Body of pancreas (tissue), 4 donors: Measurements from ENCODE around the gene AK6. TPM values are rescaled to one million over a fixed set of nuclear protein-coding genes. Genes with fewer than 3 reads are reported as not detected.
"Not testable (repeated sequence)": the region's sequence is repeated elsewhere in the genome, so short reads cannot be mapped to it uniquely, and the experiment has no call there.

Experiments used
- ATAC-seq: fragments of 150-250 bp; one replicate; pipeline ENCODE4 v1.9.1; 2016
- DNase-seq, 4 donors: peaks; one replicate each; pipeline ENCODE4 v3.0.0-alpha.2; 2019
- H3K27ac ChIP-seq, 4 donors: fragments of 200-600 bp; sonication (generic); 1 replicate in 3 of 4; 2 replicates in 1 of 4; pipeline versions ENCODE4 v1.5.1 to v1.6.1; 2016 to 2019; ENCODE audit warnings: mild to moderate bottlenecking in 1 of 4, mixed read lengths in 1 of 4, moderate library complexity in 1 of 4
- H3K27me3 ChIP-seq, 2 donors: fragments of 200-600 bp; sonication (generic); one replicate each; pipeline ENCODE4 v1.6.0; 2016; ENCODE audit warnings: mild to moderate bottlenecking in 1 of 2
- H3K36me3 ChIP-seq, 2 donors: fragments of 200-600 bp; sonication (generic); replicated peaks in 1 of 2; 2 replicates each; pipeline ENCODE4 v1.5.1; 2016; ENCODE audit warnings: low read depth in 2 of 2; ENCODE audit not compliant: insufficient read depth in 1 of 2
- H3K4me1 ChIP-seq: fragments of 200-600 bp; sonication (generic); one replicate; pipeline ENCODE4 v1.6.0; 2016
- H3K4me3 ChIP-seq, 2 donors: fragments of 200-600 bp; sonication (generic); 1 replicate in 1 of 2; 2 replicates in 1 of 2; pipeline ENCODE4 v1.5.1; 2016 to 2019
- H3K9me3 ChIP-seq, 3 donors: fragments of 200-600 bp; sonication (generic); 1 replicate in 2 of 3; 2 replicates in 1 of 3; pipeline ENCODE4 v1.5.1; 2016
- CTCF ChIP-seq, 7 experiments: fragments of 450-650 bp in 4 of 7; fragments of 200-600 bp in 3 of 7; sonication (generic) in 3 of 7; IDR thresholded peaks; one replicate each; pipeline ENCODE4 v1.5.1; 2016 to 2019; ENCODE audit warnings: antibody characterized with exemption in 7 of 7
- POLR2A ChIP-seq, 3 donors: fragments of 450-650 bp; IDR thresholded peaks; one replicate each; pipeline ENCODE4 v1.6.1; 2016; ENCODE audit warnings: antibody characterized with exemption in 3 of 3, mild to moderate bottlenecking in 2 of 3
- WGBS, 2 donors: methylation state at CpG; one replicate each; pipeline ENCODE4 v1.1.5; 2017; 5-methylcytosine and 5-hydroxymethylcytosine counted together
- intact Hi-C: fragments of 100-400 bp; cut with DNase I; formaldehyde crosslinking; loops from one replicate; pipeline ENCODE4 v1.15.1; 2023
- total RNA-seq, 2 donors: library from RNA; depleted of rRNA; stranded (reverse); fragments of >200 nt; gene quantifications; one replicate each; pipeline ENCODE4 v1.1.0, GENCODE V29; 2016

AK6 gene
- total RNA-seq, 2 donors from 2014 or later, result 8.3 to 17.1 TPM

GRCh38 chr5:69343083-69343482 is 26.2 kb downstream of the AK6 start:
- H3K4me3 ChIP-seq, result no peak overlapping the region
- 52 to 86% methylated on average over 1 of the region's 1 CpG for WGBS, 2 donors
- no peaks in the 10 kb centered on the region for H3K36me3 ChIP-seq
- intact Hi-C loops, result no loop called here
- no peak overlapping the region for H3K27ac ChIP-seq
- no peaks in the 10 kb centered on the region for H3K9me3 ChIP-seq
- ATAC-seq (no peak), DNase-seq (no peak)
- no peaks in the 10 kb centered on the region for H3K27me3 ChIP-seq
- no peaks in the 10 kb centered on the region for H3K4me1 ChIP-seq
- TF ChIP-seq POLR2A (IDR thresholded peaks at IDR 0.05) (no peak), CTCF (IDR thresholded peaks at IDR 0.05) (no peak)

GRCh38 chr5:69341520-69342161 is 27.7 kb downstream of the AK6 start:
- 86 to 94% methylated on average over 4 of the region's 4 CpGs for WGBS, 2 donors

GRCh38 chr5:69335341-69335935 is 33.9 kb downstream of the AK6 start:
- no peaks in the 10 kb centered on the region for H3K27me3 ChIP-seq
- no peak overlapping the region for H3K4me3 ChIP-seq
- H3K27ac ChIP-seq, result no peak overlapping the region
- ATAC-seq (no peak), DNase-seq (no peak)
- no peaks in the 10 kb centered on the region for H3K9me3 ChIP-seq
- H3K4me1 ChIP-seq, result peaks cover 37% of the 10 kb centered on the region
- intact Hi-C loops, result loop anchor here (10.0 kb wide), 1 partner anchor 301 kb away; no protein-coding TSS in a partner anchor
- 87 to 88% methylated on average over 7 of the region's 7 CpGs for WGBS, 2 donors
- TF ChIP-seq POLR2A (IDR thresholded peaks at IDR 0.05) (no peak), CTCF (IDR thresholded peaks at IDR 0.05) (no peak)
- H3K36me3 ChIP-seq, result no peaks in the 10 kb centered on the region

More at GRCh38 chr5:69341520-69342161, 27.7 kb downstream of the AK6 start:
- Histone ChIP-seq H3K27ac (no peak overlapping the region), H3K4me1 (no peaks in the 10 kb centered on the region), H3K27me3 (no peaks in the 10 kb centered on the region), H3K36me3 (no peaks in the 10 kb centered on the region), H3K4me3 (no peak overlapping the region), H3K9me3 (no peaks in the 10 kb centered on the region)
- no peak for TF ChIP-seq CTCF (IDR thresholded peaks at IDR 0.05)
- no peak for TF ChIP-seq POLR2A (IDR thresholded peaks at IDR 0.05)
- intact Hi-C loops, result no loop called here
- DNase-seq (no peak), ATAC-seq (no peak)

- ATAC-seq (peak; percentile 80), DNase-seq (peak; percentile 90 to 95 (median 91))
- Histone ChIP-seq H3K4me1 (peaks cover 37% of the 10 kb centered on the region), H3K9me3 (no peaks in the 10 kb centered on the region), H3K36me3 (no peaks in the 10 kb centered on the region), H3K4me3 (no peak overlapping the region), H3K27me3 (no peaks in the 10 kb centered on the region), H3K27ac (peak overlapping the region in 3 of 4 donors; percentile 67 to 88 (median 86))
- WGBS, 2 donors, result 11 to 12% methylated on average over 18 of the region's 18 CpGs
- intact Hi-C loops, result loop anchor here (10.0 kb wide), 1 partner anchor 300 kb away; no protein-coding TSS in a partner anchor
- TF ChIP-seq CTCF (IDR thresholded peaks at IDR 0.05) (peak; percentile 71 to 92 (median 88)), POLR2A (IDR thresholded peaks at IDR 0.05) (peak in 1 of 3 donors; percentile 48)
These were observed 34.5 kb downstream of the AK6 start for GRCh38 chr5:69334793-69335268.

GRCh38 chr5:69333668-69334315 is 35.5 kb downstream of the AK6 start:
- WGBS, 2 donors, result 94 to 96% methylated on average over 13 to 25 of the region's 25 CpGs
- not testable (repeated sequence) for H3K9me3 ChIP-seq, H3K27me3 ChIP-seq, H3K36me3 ChIP-seq, H3K4me3 ChIP-seq
- ATAC-seq, result peak; percentile 16
- intact Hi-C loops, result loop anchor here (10.0 kb wide), 1 partner anchor 299 kb away; no protein-coding TSS in a partner anchor
- Histone ChIP-seq H3K4me1 (peaks cover 37% of the 10 kb centered on the region), H3K27ac (peak overlapping the region in 3 of 4 donors; percentile 67 to 88 (median 86))
- DNase-seq, result peak; percentile 23 to 62 (median 32)
